ENCODE measurements around the gene CYTH1.

GRCh38 chr17:78726513-78726912 is 55.6 kb downstream of the CYTH1 start:
- no peak for TF ChIP-seq EZH2 (IDR thresholded peaks at IDR 0.05; ENCODE audit: insufficient read depth, poor library complexity, severe bottlenecking)
- TF ChIP-seq EZH2phosphoT487 (IDR thresholded peaks at IDR 0.05; ENCODE audit: insufficient read depth, low read depth) = no peak

Measured in GM23248 (cell line).